ENCODE results near the gene CEP57L1.

DNA sequence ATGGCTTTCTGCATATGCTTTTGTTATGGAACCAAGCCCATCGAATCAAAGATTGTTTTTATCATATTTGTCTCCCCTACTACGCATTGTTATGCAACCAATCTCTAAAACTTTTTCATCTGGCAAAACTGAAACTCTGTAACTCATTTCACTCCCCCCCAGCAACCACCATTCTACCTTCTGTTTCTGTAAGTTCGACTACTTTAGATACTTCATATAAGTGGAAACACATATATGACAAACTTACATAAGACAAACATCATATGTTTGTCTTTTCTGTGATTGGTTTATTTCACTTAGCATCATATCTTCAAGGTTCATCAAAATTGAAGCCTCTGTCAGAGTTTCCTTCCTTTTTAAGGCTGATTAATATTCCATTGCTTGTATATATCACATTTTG lies 34.8 kb downstream of the CEP57L1 start:
- no peak for TF ChIP-seq POLR2A (IDR thresholded peaks at IDR 0.05; ENCODE audit: low read length)
- TF ChIP-seq GATA1 (IDR thresholded peaks at IDR 0.05; ENCODE audit: low read depth, low read length) = no peak
